Measurements from ENCODE around the gene PCGF1.

DNA sequence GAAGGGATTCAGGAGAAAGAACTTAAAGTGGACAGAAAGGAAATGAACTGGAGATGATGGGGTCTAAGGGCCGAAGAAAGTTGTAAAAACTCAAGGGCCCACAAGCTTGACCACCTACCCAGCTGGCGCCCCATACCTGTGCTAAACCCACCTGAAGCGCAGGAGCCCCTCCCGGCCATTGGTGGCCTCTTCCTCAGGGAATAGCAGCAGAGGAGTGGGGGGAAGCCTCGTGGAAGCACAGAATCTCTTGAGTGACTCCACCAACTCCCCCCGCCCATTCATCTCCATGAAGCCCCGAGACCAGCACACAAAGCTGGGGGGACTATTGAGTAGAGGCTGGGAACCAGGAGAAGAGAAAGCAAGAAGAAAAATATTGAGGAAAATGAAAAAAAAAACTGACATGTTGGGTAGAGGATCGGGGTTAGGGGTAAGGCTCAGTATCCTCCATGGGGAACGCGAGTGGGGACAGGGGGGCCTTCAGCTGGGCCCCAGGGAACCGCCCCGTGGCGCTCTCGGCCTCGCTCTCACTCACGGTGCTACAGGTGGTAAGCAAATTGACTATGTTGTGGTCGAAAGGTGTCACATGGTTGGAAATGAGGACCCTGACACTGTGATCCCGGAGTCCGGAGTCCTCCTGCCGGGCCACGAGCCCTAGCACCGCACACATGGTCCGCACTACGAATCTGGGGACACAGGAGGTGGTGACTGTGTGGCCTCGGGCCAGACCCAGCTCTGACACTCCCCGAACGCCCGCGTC lies 21.3 kb upstream of the PCGF1 start:
- TF ChIP-seq, protein P1, sequence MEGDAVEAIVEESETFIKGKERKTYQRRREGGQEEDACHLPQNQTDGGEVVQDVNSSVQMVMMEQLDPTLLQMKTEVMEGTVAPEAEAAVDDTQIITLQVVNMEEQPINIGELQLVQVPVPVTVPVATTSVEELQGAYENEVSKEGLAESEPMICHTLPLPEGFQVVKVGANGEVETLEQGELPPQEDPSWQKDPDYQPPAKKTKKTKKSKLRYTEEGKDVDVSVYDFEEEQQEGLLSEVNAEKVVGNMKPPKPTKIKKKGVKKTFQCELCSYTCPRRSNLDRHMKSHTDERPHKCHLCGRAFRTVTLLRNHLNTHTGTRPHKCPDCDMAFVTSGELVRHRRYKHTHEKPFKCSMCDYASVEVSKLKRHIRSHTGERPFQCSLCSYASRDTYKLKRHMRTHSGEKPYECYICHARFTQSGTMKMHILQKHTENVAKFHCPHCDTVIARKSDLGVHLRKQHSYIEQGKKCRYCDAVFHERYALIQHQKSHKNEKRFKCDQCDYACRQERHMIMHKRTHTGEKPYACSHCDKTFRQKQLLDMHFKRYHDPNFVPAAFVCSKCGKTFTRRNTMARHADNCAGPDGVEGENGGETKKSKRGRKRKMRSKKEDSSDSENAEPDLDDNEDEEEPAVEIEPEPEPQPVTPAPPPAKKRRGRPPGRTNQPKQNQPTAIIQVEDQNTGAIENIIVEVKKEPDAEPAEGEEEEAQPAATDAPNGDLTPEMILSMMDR (IDR thresholded peaks at IDR 0.05) = no peak
- no peak for TF ChIP-seq POLR2A (IDR thresholded peaks at IDR 0.05)
